Fibroblast of mammary gland (primary cell): ENCODE data around the gene RIN2.

Experiments used
- DNase-seq: peaks from one replicate; pipeline ENCODE4 v3.0.0-alpha.2; 2010; ENCODE audit warnings: low read depth
- H3K4me3 ChIP-seq: 2 replicates; pipeline ENCODE4 v1.5.1; 2011; ENCODE audit warnings: low read depth, mild to moderate bottlenecking, low read length, moderate library complexity; ENCODE audit not compliant: control insufficient read depth
- TF ChIP-seq, protein P1 (sequence below): conservative IDR thresholded peaks from 2 replicates; pipeline ENCODE4 v1.5.1; 2011; ENCODE audit warnings: low read depth, low read length, inconsistent platforms; ENCODE audit not compliant: control insufficient read depth, insufficient read depth

The RIN2 gene

DNA sequence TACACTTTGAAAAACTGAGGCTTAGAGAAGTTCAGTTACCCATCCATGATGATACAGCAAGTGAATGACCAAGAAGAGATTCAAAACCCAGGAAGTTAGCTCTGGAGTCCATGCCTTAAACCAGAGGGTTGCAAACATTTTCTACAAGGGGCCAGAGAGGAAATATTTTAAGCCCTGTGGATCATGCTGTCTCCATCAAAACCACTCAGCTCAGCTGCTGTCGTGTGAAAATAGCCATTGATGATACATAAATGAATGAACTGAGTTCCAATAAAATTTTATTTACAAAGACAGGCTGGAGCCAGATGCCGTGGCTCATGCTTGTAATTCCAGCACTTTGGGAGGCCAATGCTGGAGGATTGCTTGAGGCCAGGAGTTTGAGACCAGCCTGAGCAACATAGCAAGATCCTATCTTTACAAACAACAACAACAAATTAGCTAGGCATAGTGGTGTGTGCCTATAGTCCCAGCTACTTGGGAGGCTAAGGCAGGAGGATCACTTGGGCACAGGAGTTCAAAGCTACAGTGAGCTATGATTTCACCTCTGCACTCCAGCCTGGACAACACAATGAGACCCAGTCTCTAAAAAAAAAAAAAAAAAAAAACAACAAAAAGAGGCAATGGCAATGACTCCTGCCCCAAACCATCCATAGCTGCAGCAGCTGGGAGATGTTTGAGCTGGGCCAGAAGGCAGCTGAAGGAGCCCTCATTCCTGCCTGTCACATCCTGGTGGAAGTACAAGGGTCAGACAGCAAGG, 44.1 kb upstream of the RIN2 start:
- no peak for DNase-seq
- H3K4me3 ChIP-seq = no peak overlapping the region
- TF ChIP-seq, protein P1, sequence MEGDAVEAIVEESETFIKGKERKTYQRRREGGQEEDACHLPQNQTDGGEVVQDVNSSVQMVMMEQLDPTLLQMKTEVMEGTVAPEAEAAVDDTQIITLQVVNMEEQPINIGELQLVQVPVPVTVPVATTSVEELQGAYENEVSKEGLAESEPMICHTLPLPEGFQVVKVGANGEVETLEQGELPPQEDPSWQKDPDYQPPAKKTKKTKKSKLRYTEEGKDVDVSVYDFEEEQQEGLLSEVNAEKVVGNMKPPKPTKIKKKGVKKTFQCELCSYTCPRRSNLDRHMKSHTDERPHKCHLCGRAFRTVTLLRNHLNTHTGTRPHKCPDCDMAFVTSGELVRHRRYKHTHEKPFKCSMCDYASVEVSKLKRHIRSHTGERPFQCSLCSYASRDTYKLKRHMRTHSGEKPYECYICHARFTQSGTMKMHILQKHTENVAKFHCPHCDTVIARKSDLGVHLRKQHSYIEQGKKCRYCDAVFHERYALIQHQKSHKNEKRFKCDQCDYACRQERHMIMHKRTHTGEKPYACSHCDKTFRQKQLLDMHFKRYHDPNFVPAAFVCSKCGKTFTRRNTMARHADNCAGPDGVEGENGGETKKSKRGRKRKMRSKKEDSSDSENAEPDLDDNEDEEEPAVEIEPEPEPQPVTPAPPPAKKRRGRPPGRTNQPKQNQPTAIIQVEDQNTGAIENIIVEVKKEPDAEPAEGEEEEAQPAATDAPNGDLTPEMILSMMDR = no peak

DNA sequence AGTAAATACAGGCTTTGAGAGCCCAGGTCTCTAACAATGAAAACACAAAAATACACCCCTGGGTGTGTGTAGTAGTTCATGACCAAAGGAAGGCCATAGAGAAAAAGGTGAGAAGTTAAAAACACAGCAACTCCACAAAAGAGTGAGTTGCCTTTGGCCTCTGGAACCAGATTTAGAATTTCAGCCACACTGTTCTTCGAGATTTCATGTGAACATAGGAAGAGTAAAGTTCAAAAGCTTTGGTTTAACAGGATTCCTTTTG, 43.5 kb upstream of the RIN2 start:
- H3K4me3 ChIP-seq = no peak overlapping the region
- TF ChIP-seq, protein P1 = no peak
- no peak for DNase-seq

DNA sequence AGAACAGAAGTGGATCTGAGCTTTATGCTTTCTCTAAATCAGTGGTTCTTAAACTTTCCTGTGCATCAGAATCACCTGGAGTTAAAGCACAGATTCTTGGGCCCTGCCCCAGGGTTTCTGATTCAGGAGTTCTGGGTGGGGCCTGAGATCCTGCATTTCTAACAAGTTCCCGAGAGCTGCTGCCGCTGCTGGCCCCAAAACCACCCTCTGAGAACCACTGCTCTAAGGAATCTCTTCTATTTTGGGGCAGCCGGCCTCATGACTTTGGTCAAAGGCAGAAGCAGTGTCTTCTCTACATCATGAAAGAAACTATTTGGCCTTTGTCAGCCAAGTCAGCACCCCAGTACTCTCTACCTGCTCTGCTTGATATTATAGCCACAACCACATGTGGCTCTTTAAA, 42.1 kb upstream of the RIN2 start:
- TF ChIP-seq, protein P1 = no peak
- DNase-seq = no peak

DNA sequence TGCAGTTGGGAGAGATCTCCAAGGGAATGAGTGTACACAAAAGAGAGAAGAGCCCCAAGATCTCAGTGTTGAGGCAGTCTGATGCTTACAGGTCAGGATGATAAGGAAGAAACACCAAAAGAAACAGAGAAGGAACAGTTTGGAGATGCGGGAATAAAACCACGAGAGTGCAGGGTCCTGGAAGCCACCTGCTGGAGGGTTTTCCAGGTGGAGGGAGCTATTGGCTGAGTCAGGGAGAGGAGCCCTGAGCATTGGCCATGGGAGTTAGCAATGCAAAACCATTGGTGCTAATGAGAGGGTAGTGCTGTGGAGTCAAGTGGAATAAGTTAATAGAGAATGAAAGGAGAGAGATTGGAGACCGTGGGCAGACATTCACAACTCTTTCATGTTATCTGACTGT, 39.2 kb upstream of the RIN2 start:
- no peak overlapping the region for H3K4me3 ChIP-seq
- no peak for DNase-seq
- TF ChIP-seq, protein P1 = no peak

More for the DNA sequence above, 42.1 kb upstream of the RIN2 start:
- no peak overlapping the region for H3K4me3 ChIP-seq

DNA sequence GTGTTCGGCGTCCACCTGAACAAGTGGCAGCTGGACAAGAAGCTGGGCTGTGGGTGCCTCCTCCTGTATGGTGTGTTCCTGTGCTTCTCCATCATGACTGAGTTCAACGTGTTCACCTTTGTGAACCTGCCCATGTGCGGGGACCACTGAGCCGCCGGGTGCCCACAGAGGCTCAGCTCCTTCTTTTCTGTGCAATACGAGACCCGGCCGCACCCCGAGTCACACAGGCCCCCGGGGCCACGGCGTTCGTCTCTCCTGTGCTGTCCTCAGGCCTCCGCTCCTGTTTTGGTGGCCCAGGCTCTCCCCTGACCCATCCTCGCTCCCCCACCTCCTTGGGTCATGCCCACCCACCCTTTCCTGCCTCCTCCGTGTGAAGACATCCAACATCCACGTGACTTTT, 37.1 kb upstream of the RIN2 start:
- TF ChIP-seq, protein P1 = no peak
- DNase-seq = no peak
- H3K4me3 ChIP-seq = no peak overlapping the region

DNA sequence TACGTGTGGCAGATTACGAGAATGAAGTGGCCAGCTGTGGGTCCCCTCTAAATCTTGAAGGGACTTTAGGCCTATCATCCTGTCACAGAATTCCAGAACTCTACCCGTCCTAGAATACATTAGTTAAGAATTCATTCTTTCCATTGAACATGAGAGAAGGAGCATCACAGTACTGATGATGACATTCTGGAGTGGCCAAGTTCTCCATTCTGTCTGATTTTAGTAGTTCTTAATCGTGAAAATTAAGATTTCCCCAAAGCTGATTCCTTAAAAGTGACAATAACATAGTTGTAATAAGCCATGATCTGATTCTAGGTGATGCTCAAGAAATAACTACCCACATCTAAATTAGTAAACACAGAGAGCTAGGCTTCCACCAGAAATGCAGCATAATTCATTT, 35.0 kb upstream of the RIN2 start:
- TF ChIP-seq, protein P1 = no peak
- no peak for DNase-seq
- H3K4me3 ChIP-seq = no peak overlapping the region
